ENCODE measurements around the gene SET.

GRCh38 chr9:128704356-128704670 is 15.3 kb downstream of the SET start:
- TF ChIP-seq CTCF (conservative IDR thresholded peaks at IDR 0.05) (no peak), ZFX (IDR thresholded peaks at IDR 0.05) (no peak)

Measured in C4-2B (cell line).